OCI-LY1 (cell line): ENCODE results near the gene BRD4.

Experiments used
- H2AFZ ChIP-seq: fragments of 200-600 bp; sonication (generic), shearing (Covaris generic); 2 replicates; pipeline ENCODE4 v1.6.0; 2014; ENCODE audit warnings: antibody characterized with exemption, mild to moderate bottlenecking, low read length
- H3F3A ChIP-seq: fragments of 200-600 bp; sonication (generic), shearing (Covaris generic); 2 replicates; pipeline ENCODE4 v1.6.0; 2014; ENCODE audit warnings: mild to moderate bottlenecking, antibody characterized with exemption, low read length, moderate library complexity; ENCODE audit not compliant: insufficient read depth
- H3K27ac ChIP-seq: fragments of 200-600 bp; sonication (generic); 2 replicates; pipeline ENCODE4 v1.5.1; 2014; ENCODE audit warnings: low read length, mixed run types, mild to moderate bottlenecking, low read depth; ENCODE audit not compliant: poor library complexity, severe bottlenecking
- H3K27me3 ChIP-seq: fragments of 200-600 bp; sonication (generic); 2 replicates; pipeline ENCODE4 v1.6.0; 2014; ENCODE audit warnings: antibody characterized with exemption, mild to moderate bottlenecking, low read length, moderate library complexity; ENCODE audit not compliant: insufficient read depth
- H3K36me3 ChIP-seq: fragments of 200-600 bp; sonication (generic); 2 replicates; pipeline ENCODE4 v1.6.1; 2014; ENCODE audit warnings: mild to moderate bottlenecking, antibody characterized with exemption, low read length, moderate library complexity, mixed read lengths; ENCODE audit not compliant: insufficient read depth
- H3K4me1 ChIP-seq: fragments of 200-600 bp; sonication (generic); 2 replicates; pipeline ENCODE4 v1.5.1; 2014; ENCODE audit warnings: mild to moderate bottlenecking, low read length, moderate library complexity; ENCODE audit not compliant: insufficient read depth, severe bottlenecking
- H3K4me2 ChIP-seq: fragments of 200-600 bp; sonication (generic), shearing (Covaris generic); 2 replicates; pipeline ENCODE4 v1.6.1; 2014; ENCODE audit warnings: low read length
- H3K4me3 ChIP-seq: fragments of 200-600 bp; sonication (generic); 2 replicates; pipeline ENCODE4 v1.5.1; 2014; ENCODE audit warnings: low read length, low read depth, mild to moderate bottlenecking, mixed read lengths; ENCODE audit not compliant: poor library complexity, severe bottlenecking
- H3K79me2 ChIP-seq: fragments of 200-600 bp; shearing (Covaris generic); 2 replicates; pipeline ENCODE4 v1.6.1; 2016; ENCODE audit warnings: mixed run types, low read length, mixed read lengths; ENCODE audit not compliant: insufficient read depth
- H3K9ac ChIP-seq: fragments of 200-600 bp; sonication (generic), shearing (Covaris generic); 2 replicates; pipeline ENCODE4 v1.6.1; 2014; ENCODE audit warnings: mild to moderate bottlenecking, low read length, mixed read lengths
- H3K9me2 ChIP-seq: fragments of 200-600 bp; sonication (generic), shearing (Covaris generic); 2 replicates; pipeline ENCODE4 v1.6.1; 2014; ENCODE audit warnings: low read depth, mild to moderate bottlenecking, low read length, mixed read lengths
- H3K9me3 ChIP-seq: fragments of 200-600 bp; shearing (Covaris generic); 2 replicates; pipeline ENCODE4 v1.6.1; 2014; ENCODE audit warnings: low read length, mixed read lengths
- H4K20me1 ChIP-seq: fragments of 200-600 bp; sonication (generic), shearing (Covaris generic); 2 replicates; pipeline ENCODE4 v1.6.0; 2016; ENCODE audit warnings: mild to moderate bottlenecking, low read length; ENCODE audit not compliant: insufficient read depth
- CTCF ChIP-seq: fragments of 200-600 bp; sonication (generic), shearing (Covaris generic); IDR thresholded peaks from 2 replicates; pipeline ENCODE4 v1.5.1; 2017; ENCODE audit warnings: mild to moderate bottlenecking, antibody characterized with exemption, low read length, moderate library complexity, mixed read lengths
- EZH2 ChIP-seq: fragments of 200-600 bp; sonication (generic), shearing (Covaris generic); IDR thresholded peaks from 2 replicates; pipeline ENCODE4 v1.8.0; 2017; ENCODE audit warnings: borderline replicate concordance, mixed run types, mild to moderate bottlenecking, antibody characterized with exemption, low read length, moderate library complexity, mixed read lengths

The BRD4 gene

GRCh38 chr19:15248106-15248505 is 84.2 kb downstream of the BRD4 start:
- Histone ChIP-seq H3K9me3 (no peaks in the 10 kb centered on the region), H3K36me3 (peaks cover 88% of the 10 kb centered on the region), H2AFZ (no peak overlapping the region), H4K20me1 (no peaks in the 10 kb centered on the region), H3K4me2 (no peak overlapping the region), H3K4me3 (no peak overlapping the region), H3K4me1 (no peaks in the 10 kb centered on the region), H3K9ac (no peak overlapping the region), H3K79me2 (no peaks in the 10 kb centered on the region), H3K9me2 (no peaks in the 10 kb centered on the region), H3K27me3 (no peaks in the 10 kb centered on the region), H3F3A (no peaks in the 10 kb centered on the region), H3K27ac (no peak overlapping the region)
- TF ChIP-seq EZH2 (no peak), CTCF (no peak)

- Histone ChIP-seq H4K20me1 (no peaks in the 10 kb centered on the region), H3K27ac (no peak overlapping the region), H3K9ac (no peak overlapping the region)
Observed at GRCh38 chr19:15247107-15248014, 85.0 kb downstream of the BRD4 start.

GRCh38 chr19:15246198-15246481 is 86.2 kb downstream of the BRD4 start:
- peaks cover 84% of the 10 kb centered on the region for H3K36me3 ChIP-seq
- H2AFZ ChIP-seq: no peak overlapping the region
- H3K79me2 ChIP-seq: no peaks in the 10 kb centered on the region
- no peaks in the 10 kb centered on the region for H3F3A ChIP-seq
- no peak overlapping the region for H3K4me3 ChIP-seq
- H4K20me1 ChIP-seq: no peaks in the 10 kb centered on the region
- H3K4me2 ChIP-seq: no peak overlapping the region
- H3K9ac ChIP-seq: no peak overlapping the region
- no peaks in the 10 kb centered on the region for H3K4me1 ChIP-seq
- no peaks in the 10 kb centered on the region for H3K9me2 ChIP-seq
- no peak overlapping the region for H3K27ac ChIP-seq
- TF ChIP-seq CTCF (no peak), EZH2 (no peak)
- H3K9me3 ChIP-seq: no peaks in the 10 kb centered on the region
- no peaks in the 10 kb centered on the region for H3K27me3 ChIP-seq

More at GRCh38 chr19:15247107-15248014, 85.0 kb downstream of the BRD4 start:
- H3K36me3 ChIP-seq: peaks cover 84% of the 10 kb centered on the region
- no peaks in the 10 kb centered on the region for H3K9me3 ChIP-seq
- no peak overlapping the region for H3K4me3 ChIP-seq
- H3K79me2 ChIP-seq: no peaks in the 10 kb centered on the region
- no peaks in the 10 kb centered on the region for H3F3A ChIP-seq
- no peak overlapping the region for H3K4me2 ChIP-seq
- H3K27me3 ChIP-seq: no peaks in the 10 kb centered on the region
- no peak overlapping the region for H2AFZ ChIP-seq
- TF ChIP-seq EZH2 (no peak), CTCF (no peak)
- H3K9me2 ChIP-seq: no peaks in the 10 kb centered on the region
- no peaks in the 10 kb centered on the region for H3K4me1 ChIP-seq
